Measurements from ENCODE around the gene DDX3X.
"Not testable (repeated sequence)": the region's sequence is repeated elsewhere in the genome, so short reads cannot be mapped to it uniquely, and the experiment has no call there.

The DDX3X gene

GRCh38 chrX:41371575-41371974 lies 37.6 kb downstream of the DDX3X start:
- DNase-seq (ENCODE audit: low read depth, low spot score), result not testable (repeated sequence)

DNA sequence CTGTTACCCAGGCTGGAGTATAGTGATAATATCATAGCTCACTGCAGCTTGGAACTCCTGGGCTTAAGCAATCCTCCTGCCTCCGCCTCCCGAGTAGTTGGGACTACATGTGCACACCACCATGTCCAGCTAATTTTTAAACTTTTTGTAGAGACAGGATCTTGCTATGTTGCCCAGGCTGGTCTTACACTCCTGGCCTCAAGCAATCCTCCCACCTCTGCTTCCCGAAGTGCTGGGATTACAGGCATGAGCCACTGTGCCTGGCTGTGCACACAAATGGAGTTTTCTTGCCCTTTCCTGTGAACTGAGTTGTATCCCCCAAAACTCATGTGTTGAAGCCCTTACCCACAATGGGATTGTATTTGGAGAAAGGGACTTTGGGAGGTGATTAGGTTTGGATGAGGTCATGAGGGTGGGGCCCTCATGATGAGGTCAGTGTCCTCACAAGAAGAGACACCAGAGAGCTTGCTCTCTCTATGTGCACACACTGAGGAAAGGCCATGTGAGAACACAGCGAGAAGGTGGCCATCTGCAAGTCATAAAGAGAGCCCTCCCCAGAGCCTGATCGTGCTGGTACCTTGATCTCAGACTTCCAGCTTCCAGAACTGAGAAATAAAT lies 40.1 kb downstream of the DDX3X start:
- no peak for DNase-seq (ENCODE audit: low read depth, low spot score)

DNA sequence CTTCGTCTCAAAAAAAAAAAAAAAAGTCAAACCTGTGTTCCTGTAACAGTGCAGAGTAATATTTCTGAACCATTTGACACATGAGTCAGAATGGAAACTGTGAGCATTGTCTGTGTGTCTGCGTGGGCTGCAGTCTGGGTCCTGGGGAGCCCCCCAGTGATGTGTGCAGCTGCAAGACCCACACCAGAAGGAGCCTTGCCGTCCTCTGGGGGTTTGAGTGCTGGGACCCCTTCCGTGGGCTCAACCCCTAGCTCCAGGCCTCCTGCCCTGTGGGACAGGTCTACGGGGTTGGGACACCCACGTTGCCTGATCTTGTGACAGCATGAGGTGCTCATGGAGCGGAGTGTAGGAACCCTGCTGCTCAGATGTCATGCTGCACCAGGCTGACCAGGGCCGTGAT lies 43.7 kb downstream of the DDX3X start:
- DNase-seq (ENCODE audit: low read depth, low spot score), result no peak

DNA sequence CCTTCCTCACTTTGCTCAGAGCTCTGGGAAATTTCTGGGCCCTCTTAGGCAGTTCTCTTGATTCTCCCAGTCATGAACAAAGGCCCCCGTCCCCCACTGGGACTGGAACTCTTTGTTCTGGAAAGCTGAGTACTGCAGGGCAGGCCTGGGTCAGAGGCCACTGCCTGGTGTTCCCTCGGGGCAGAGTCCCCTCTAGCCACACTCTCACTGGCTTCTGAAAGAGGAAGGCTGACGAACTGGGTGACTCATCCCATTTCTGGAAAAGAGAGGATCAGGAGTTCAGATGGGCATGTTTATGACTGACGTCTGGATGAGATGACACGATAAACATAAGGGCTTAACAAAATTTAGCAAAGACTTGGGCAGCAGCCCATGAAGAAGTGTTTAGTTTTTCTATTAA lies 47.7 kb downstream of the DDX3X start:
- no peak for DNase-seq (ENCODE audit: low read depth, low spot score)

GRCh38 chrX:41382714-41383645 lies 49.0 kb downstream of the DDX3X start:
- DNase-seq (ENCODE audit: low read depth, low spot score), result no peak

DNA sequence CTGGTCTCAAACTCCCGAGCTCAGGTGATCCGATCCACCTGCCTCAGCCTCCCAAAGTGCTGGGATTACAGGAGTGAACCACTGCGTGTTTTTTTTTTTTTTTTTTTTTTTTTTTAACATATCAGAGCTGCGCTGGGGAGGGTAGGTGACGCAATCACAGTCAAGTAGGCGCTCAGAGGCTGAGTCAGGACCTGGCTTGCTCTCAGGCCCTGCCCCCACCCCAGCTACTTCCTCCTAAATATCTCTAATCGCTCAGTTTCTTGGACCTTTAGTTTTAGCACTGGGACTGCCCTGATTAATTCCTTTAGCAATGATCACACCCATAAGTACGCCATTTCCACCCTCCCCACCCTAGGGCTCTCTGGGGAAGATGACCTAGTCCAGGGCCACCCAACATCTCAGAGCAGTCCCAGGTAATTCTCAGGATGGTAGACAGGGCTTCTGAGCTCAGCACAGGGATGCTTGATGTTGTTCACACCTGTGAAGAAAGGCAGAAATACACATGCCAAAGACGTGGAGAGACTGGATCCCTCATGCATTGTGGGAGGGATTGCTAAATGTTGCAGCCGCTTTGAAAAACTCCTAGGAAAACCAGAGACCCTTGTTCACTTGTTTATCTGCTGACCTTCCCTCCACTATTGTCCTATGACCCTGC lies 50.2 kb downstream of the DDX3X start:
- DNase-seq (ENCODE audit: low read depth, low spot score), result no peak

- DNase-seq (ENCODE audit: low read depth, low spot score), result no peak
Observed at GRCh38 chrX:41386222-41386990, 52.4 kb downstream of the DDX3X start.

DNA sequence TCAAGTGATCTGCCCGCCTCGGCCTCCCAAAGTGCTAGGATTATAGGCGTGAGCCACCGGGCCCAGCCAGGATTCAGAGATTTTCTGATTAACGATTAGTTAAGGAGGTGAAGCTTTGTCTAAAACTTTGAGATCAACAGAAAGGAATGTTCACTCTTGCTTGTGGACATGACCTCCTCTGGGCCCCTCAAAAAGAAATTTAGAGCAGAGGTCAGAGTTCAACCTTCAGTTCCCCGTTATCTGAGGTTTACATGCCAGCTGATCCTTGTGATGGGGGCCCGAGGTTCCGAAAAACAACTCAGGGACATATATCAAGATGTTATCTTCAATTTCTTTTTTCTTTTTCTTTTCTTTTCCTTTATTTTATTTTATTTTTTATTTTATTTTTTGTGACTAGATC lies 54.6 kb downstream of the DDX3X start:
- no peak for DNase-seq (ENCODE audit: low read depth, low spot score)

DNA sequence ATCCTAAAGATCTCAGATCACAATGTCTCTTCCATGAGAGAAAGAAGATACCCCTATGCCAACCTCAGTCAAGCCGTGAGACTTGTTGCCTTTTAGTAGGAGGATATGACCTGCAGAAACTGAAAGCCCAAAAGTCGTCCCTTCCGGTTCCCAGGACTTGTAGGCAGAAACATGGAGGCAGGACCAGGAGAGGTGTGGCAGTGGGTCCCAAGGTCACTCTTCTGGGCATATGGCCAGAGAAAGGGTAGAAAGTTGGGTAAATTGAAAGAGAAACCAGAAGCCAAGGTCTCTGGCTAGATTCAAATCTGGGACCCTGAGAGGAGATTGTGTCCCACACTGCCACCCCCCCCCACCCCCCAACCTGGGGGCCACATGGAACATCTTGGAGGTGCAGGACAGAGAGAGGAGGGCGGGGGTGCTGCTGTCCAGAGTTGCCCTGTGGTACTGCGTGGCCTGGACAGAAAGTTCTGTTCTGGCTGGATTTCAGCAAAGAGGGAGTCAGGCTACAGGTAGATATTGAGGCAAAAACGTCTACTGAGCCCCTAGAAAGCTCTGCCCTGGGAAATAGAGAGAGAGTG lies 55.4 kb downstream of the DDX3X start:
- no peak for DNase-seq (ENCODE audit: low read depth, low spot score)

GRCh38 chrX:41390576-41390975 lies 56.6 kb downstream of the DDX3X start:
- not testable (repeated sequence) for DNase-seq (ENCODE audit: low read depth, low spot score)

- no peak for DNase-seq (ENCODE audit: low read depth, low spot score)
Observed at GRCh38 chrX:41391606-41392005, 57.6 kb downstream of the DDX3X start.

DNA sequence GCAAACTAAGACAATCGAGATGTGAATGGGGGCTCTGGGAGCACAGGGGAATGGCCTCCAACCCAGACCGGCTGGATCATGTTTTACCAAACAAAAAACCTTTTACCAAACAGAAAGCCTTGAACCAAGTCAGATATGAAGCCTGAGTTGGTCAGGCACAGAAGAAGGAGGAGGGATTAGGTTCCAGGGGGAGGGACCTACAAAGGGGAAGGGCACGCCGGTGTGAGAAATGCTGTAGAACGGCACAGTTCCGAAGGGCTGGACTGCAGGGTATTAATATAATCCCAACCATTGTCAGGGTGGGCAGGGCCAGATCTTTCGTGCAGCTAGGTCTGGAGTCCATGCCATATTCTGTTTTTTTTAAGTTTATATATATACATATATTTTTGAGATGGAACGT lies 60.3 kb downstream of the DDX3X start:
- DNase-seq (ENCODE audit: low read depth, low spot score), result no peak

GRCh38 chrX:41397219-41397618 lies 63.3 kb downstream of the DDX3X start:
- no peak for DNase-seq (ENCODE audit: low read depth, low spot score)

- no peak for DNase-seq (ENCODE audit: low read depth, low spot score)
Observed at GRCh38 chrX:41397768-41398167, 63.8 kb downstream of the DDX3X start.

DNA sequence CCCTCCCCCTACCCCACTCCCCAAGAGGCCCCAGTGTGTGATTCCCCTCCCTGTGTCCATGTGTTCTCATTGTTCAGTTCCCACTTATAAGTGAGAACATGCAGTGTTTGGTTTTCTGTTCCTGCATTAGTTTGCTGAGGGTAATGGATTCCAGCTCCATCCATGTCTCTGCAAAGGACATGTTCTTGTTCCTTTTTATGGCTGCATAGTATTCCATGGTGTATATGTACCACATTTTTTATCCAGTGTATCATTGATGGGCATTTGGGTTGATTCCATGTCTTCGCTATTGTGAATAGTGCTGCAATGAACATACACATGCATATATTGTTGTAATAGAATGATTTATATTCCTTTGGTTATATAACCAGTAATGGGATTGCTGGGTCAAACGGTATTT lies 68.6 kb downstream of the DDX3X start:
- not testable (repeated sequence) for DNase-seq (ENCODE audit: low read depth, low spot score)

- DNase-seq (ENCODE audit: low read depth, low spot score), result no peak
Observed at GRCh38 chrX:41405551-41405950, 71.6 kb downstream of the DDX3X start.

- DNase-seq (ENCODE audit: low read depth, low spot score), result no peak
Observed at GRCh38 chrX:41406201-41406600, 72.2 kb downstream of the DDX3X start.

GRCh38 chrX:41407816-41408215 lies 73.9 kb downstream of the DDX3X start:
- DNase-seq (ENCODE audit: low read depth, low spot score), result no peak

- no peak for DNase-seq (ENCODE audit: low read depth, low spot score)
Observed at GRCh38 chrX:41408576-41408975, 74.6 kb downstream of the DDX3X start.

DNA sequence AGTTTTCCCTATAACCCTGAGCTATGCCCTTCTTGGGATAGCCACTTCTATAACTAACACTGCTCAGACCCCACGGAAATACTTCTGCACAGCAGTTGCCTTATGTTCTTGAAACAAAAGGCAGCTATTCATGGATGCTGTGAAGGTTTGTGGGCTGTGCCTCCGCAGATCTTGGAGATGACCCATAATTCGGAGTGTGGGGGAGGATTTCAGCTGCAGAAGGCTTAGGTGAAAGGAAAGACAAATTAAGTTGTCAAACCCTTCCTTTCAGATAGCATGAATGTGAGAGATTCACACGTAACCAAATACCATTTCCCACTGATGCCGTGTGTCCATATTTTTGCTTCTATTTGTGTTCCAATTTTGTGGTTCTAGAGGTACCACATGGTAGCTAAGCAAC lies 75.0 kb downstream of the DDX3X start:
- DNase-seq (ENCODE audit: low read depth, low spot score), result no peak

- DNase-seq (ENCODE audit: low read depth, low spot score), result not testable (repeated sequence)
Observed at GRCh38 chrX:41411222-41411621, 77.3 kb downstream of the DDX3X start.
